ENCODE results near the gene APOBEC3B. TPM values are rescaled to one million over a fixed set of nuclear protein-coding genes. Genes with fewer than 3 reads are reported as not detected.
"Not testable (repeated sequence)": the region's sequence is repeated elsewhere in the genome, so short reads cannot be mapped to it uniquely, and the experiment has no call there.

Gene APOBEC3B
- total and polyA plus RNA-seq, 2 experiments from 2014 or later, result 4.1 to 10.6 TPM

DNA sequence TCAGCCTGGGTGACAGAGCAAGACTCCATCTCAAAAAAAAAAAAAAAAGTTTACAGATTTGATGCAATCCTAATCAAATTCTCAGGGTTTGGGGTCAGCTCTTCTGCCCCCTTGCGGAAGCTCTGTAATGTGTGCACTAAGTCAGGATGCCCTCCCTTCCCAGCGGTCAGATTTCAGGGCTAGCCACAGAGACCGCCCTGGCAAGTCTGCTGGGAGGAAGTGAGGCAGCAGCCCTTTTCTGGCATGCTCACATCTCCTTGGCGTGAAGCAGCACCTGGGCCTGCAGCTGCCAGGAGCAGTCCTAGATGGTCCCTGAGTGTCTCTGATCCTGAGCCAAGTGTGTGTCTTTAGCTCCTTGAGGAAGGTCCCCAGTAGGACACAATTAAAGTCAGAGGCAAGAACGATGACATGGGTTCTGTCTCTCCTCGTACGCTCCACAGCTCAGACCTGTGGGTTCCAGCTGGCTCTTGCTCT, 21.1 kb downstream of the APOBEC3B start:
- 15 to 20% methylated on average over 7 of the region's 7 CpGs for WGBS, 2 experiments (ENCODE audit: low coverage in 1 of 2, low lambda C conversion rate in 2 of 2, missing lambda C conversion rate in 2 of 2)
- no peaks in the 10 kb centered on the region for H4K20me1 ChIP-seq (ENCODE audit: insufficient read depth)
- H3F3A ChIP-seq (ENCODE audit: insufficient read depth), result 0 out of 2 replicates have a peak, but pooled peaks cover 4% of the 10 kb centered on the region
- no peaks in the 10 kb centered on the region for H3K79me2 ChIP-seq (ENCODE audit: insufficient read depth)
- H3K9ac ChIP-seq, result no peak overlapping the region
- H3K36me3 ChIP-seq (ENCODE audit: low read depth), result no peaks in the 10 kb centered on the region
- H2AFZ ChIP-seq, result peak overlapping the region; percentile 24; the same call in 1 of the 2 replicates
- no peak overlapping the region for H3K4me3 ChIP-seq
- no peaks in the 10 kb centered on the region for H3K9me3 ChIP-seq (ENCODE audit: low read depth)
- H3K27me3 ChIP-seq (replicated peaks; ENCODE audit: insufficient read depth), result peaks cover under 1% of the 10 kb centered on the region; the same call in 1 of the 2 replicates
- H3K27ac ChIP-seq, result no peak overlapping the region
- TF ChIP-seq EZH2 (IDR thresholded peaks at IDR 0.05; ENCODE audit: insufficient read depth, poor library complexity, severe bottlenecking) (no peak), EZH2phosphoT487 (IDR thresholded peaks at IDR 0.05; ENCODE audit: insufficient read depth, low read depth) (no peak)
- H3K9me2 ChIP-seq (ENCODE audit: insufficient read depth), result no peaks in the 10 kb centered on the region
- H3K4me1 ChIP-seq (ENCODE audit: insufficient read depth), result no peaks in the 10 kb centered on the region
- DNase-seq, result peak; percentile 88
- in situ Hi-C loops (cut with MboI), result loop anchor here (10.0 to 25.0 kb wide), 2 partner anchors 128 to 309 kb away; partner anchors contain the start of genes CBX6 and RPL3
- H3K4me2 ChIP-seq (ENCODE audit: unreplicated experiment), result no peak overlapping the region

DNA sequence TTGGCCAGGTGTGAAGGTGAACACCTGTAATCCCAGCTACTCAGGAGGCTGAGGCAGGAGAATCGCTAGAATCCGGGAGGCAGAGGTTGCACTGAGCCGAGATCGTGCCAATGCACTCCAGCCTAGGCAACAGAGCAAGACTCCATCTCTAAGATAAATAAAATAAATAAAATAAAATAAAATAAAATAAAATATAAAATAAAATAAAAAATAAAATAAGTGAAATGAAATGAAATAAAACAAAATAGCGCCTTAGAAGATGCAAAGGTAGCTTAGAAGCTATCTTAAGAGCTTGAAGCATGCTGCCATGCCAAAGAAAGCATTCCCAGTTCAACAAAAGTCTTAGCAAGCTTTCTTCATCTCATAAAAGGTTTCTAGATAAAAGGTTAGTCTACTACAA, 25.0 kb downstream of the APOBEC3B start:
- H3K79me2 ChIP-seq (ENCODE audit: insufficient read depth), result no peaks in the 10 kb centered on the region
- no peaks in the 10 kb centered on the region for H3K9me2 ChIP-seq (ENCODE audit: insufficient read depth)
- no peaks in the 10 kb centered on the region for H3K4me1 ChIP-seq (ENCODE audit: insufficient read depth)
- H3K9ac ChIP-seq, result no peak overlapping the region
- 0 out of 2 replicates have a peak, but pooled peaks cover 4% of the 10 kb centered on the region for H3F3A ChIP-seq (ENCODE audit: insufficient read depth)
- no peak overlapping the region for H2AFZ ChIP-seq
- H3K36me3 ChIP-seq (ENCODE audit: low read depth), result no peaks in the 10 kb centered on the region
- H3K27ac ChIP-seq, result no peak overlapping the region
- no peaks in the 10 kb centered on the region for H3K27me3 ChIP-seq (replicated peaks; ENCODE audit: insufficient read depth)
- no peak for DNase-seq
- H4K20me1 ChIP-seq (ENCODE audit: insufficient read depth), result no peaks in the 10 kb centered on the region
- H3K9me3 ChIP-seq (ENCODE audit: low read depth), result no peaks in the 10 kb centered on the region
- in situ Hi-C loops (cut with MboI), result loop anchor here (10.0 to 25.0 kb wide), 2 partner anchors 132 to 305 kb away; partner anchors contain the start of genes CBX6 and RPL3
- TF ChIP-seq EZH2 (IDR thresholded peaks at IDR 0.05; ENCODE audit: insufficient read depth, poor library complexity, severe bottlenecking) (no peak), EZH2phosphoT487 (IDR thresholded peaks at IDR 0.05; ENCODE audit: insufficient read depth, low read depth) (no peak)
- WGBS, 2 experiments (ENCODE audit: low coverage in 1 of 2, low lambda C conversion rate in 2 of 2, missing lambda C conversion rate in 2 of 2), result 92 to 95% methylated on average over 5 of the region's 5 CpGs
- no peak overlapping the region for H3K4me2 ChIP-seq (ENCODE audit: unreplicated experiment)
- H3K4me3 ChIP-seq, result no peak overlapping the region

DNA sequence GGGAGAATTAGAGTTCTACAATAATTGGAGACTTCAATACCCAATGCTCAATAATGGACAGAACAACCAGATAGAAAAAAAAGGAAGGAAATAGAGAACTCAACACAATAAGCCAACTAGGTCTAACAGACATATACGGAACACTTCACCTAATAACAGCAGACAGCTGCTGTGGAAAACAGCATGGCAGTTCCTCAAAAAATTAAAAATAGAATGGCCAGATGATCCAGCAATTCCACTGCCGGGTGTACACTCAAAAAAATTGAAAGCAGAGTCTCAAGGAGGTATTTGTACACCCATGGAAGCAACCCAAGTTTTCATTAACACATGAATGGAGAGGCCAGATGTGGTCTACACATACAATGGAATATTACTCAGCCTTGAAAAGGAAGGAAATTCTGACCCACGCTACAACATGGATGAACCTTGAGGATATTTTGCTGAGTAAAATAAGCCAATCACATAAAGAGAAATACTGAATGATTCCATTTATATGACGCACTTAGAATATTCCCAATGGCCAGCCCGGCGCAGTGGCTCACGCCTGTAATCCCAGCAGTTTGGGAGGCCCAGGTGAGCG, 26.2 kb downstream of the APOBEC3B start:
- H3K27me3 ChIP-seq (replicated peaks; ENCODE audit: insufficient read depth); H3K9me3 ChIP-seq (ENCODE audit: low read depth); H3K4me3 ChIP-seq; H3K27ac ChIP-seq; H4K20me1 ChIP-seq (ENCODE audit: insufficient read depth); H3K9ac ChIP-seq; H2AFZ ChIP-seq; H3K9me2 ChIP-seq (ENCODE audit: insufficient read depth); H3K36me3 ChIP-seq (ENCODE audit: low read depth); H3K4me1 ChIP-seq (ENCODE audit: insufficient read depth); DNase-seq; H3F3A ChIP-seq (ENCODE audit: insufficient read depth); H3K4me2 ChIP-seq (ENCODE audit: unreplicated experiment); H3K79me2 ChIP-seq (ENCODE audit: insufficient read depth): not testable (repeated sequence)
- WGBS, 2 experiments (ENCODE audit: low coverage in 1 of 2, low lambda C conversion rate in 2 of 2, missing lambda C conversion rate in 2 of 2), result 80 to 81% methylated on average over 8 of the region's 8 CpGs
- in situ Hi-C loops (cut with MboI), result loop anchor here (10.0 to 25.0 kb wide), 2 partner anchors 134 to 304 kb away; partner anchors contain the start of genes CBX6 and RPL3

- Histone ChIP-seq H4K20me1 (ENCODE audit: insufficient read depth) (no peaks in the 10 kb centered on the region), H3K4me1 (ENCODE audit: insufficient read depth) (no peaks in the 10 kb centered on the region), H2AFZ (no peak overlapping the region), H3K27ac (no peak overlapping the region), H3K9me3 (ENCODE audit: low read depth) (no peaks in the 10 kb centered on the region), H3F3A (ENCODE audit: insufficient read depth) (0 out of 2 replicates have a peak, but pooled peaks cover 4% of the 10 kb centered on the region), H3K79me2 (ENCODE audit: insufficient read depth) (peaks cover 13% of the 10 kb centered on the region), H3K4me3 (no peak overlapping the region), H3K36me3 (ENCODE audit: low read depth) (no peaks in the 10 kb centered on the region), H3K9me2 (ENCODE audit: insufficient read depth) (no peaks in the 10 kb centered on the region), H3K27me3 (replicated peaks; ENCODE audit: insufficient read depth) (no peaks in the 10 kb centered on the region), H3K4me2 (ENCODE audit: unreplicated experiment) (no peak overlapping the region), H3K9ac (no peak overlapping the region)
- in situ Hi-C loops (cut with MboI), result loop anchor here (10.0 to 25.0 kb wide), 2 partner anchors 114 to 301 kb away; partner anchors contain the start of gene RPL3
- WGBS, 2 experiments (ENCODE audit: low coverage in 1 of 2, low lambda C conversion rate in 2 of 2, missing lambda C conversion rate in 2 of 2), result 79 to 83% methylated on average over 15 of the region's 15 CpGs
- TF ChIP-seq EZH2phosphoT487 (IDR thresholded peaks at IDR 0.05; ENCODE audit: insufficient read depth, low read depth) (no peak), EZH2 (IDR thresholded peaks at IDR 0.05; ENCODE audit: insufficient read depth, poor library complexity, severe bottlenecking) (no peak)
- no peak for DNase-seq
These were observed 28.8 kb downstream of the APOBEC3B start for GRCh38 chr22:39010946-39011345.

Data from GM23248 (cell line).